CD4-positive, alpha-beta T cell treated with Interleukin-12 subunit alpha and Interleukin-12 subunit beta, for 1 hour (primary cell): ENCODE results near the gene TMEM266.
"Not testable (repeated sequence)": the region's sequence is repeated elsewhere in the genome, so short reads cannot be mapped to it uniquely, and the experiment has no call there.

Source experiments
- DNase-seq: peaks from one replicate; pipeline ENCODE4 v3.0.0-alpha.2; 2020

The TMEM266 gene

GRCh38 chr15:76059320-76060117 lies at the start of gene TMEM266:
Gene TMEM266 (plus strand): TSS chr15:76059985. CDS start chr15:76134264, 74,279 bp downstream.
- DNase-seq = peak; percentile 21

GRCh38 chr15:76010613-76011012 lies 49.2 kb upstream of the TMEM266 start:
- DNase-seq = no peak

GRCh38 chr15:76011627-76012551 lies 47.9 kb upstream of the TMEM266 start, which contains the start of gene NRG4:
Gene NRG4 (minus strand): TSS chr15:76012424. CDS start chr15:76011230, 1,194 bp downstream.
- no peak for DNase-seq

GRCh38 chr15:76013470-76013869 lies 46.3 kb upstream of the TMEM266 start:
- DNase-seq = not testable (repeated sequence)

GRCh38 chr15:76024021-76024768 lies 35.6 kb upstream of the TMEM266 start:
- no peak for DNase-seq

- no peak for DNase-seq
Measured at GRCh38 chr15:76032046-76032445, 27.7 kb upstream of the TMEM266 start.

- DNase-seq = no peak
Measured at GRCh38 chr15:76033438-76033837, 26.3 kb upstream of the TMEM266 start.

GRCh38 chr15:76034111-76034510 lies 25.7 kb upstream of the TMEM266 start:
- DNase-seq = no peak

GRCh38 chr15:76035593-76035992 lies 24.2 kb upstream of the TMEM266 start:
- DNase-seq = no peak

GRCh38 chr15:76038512-76038911 lies 21.3 kb upstream of the TMEM266 start:
- DNase-seq = no peak

- not testable (repeated sequence) for DNase-seq
Measured at GRCh38 chr15:76054201-76054600, 5.6 kb upstream of the TMEM266 start.

- DNase-seq = no peak
Measured at GRCh38 chr15:76056931-76057330, 2.9 kb upstream of the TMEM266 start.

GRCh38 chr15:76057332-76058000 lies 2.3 kb upstream of the TMEM266 start:
- peak; percentile 52 for DNase-seq

GRCh38 chr15:76058714-76059319 lies 968 bp upstream of the TMEM266 start:
- no peak for DNase-seq

- DNase-seq = peak; percentile 32
Measured at GRCh38 chr15:76060118-76060989, 569 bp downstream of the TMEM266 start.

- no peak for DNase-seq
Measured at GRCh38 chr15:76061700-76062099, 1.9 kb downstream of the TMEM266 start.

- DNase-seq = no peak
Measured at GRCh38 chr15:76062286-76062685, 2.5 kb downstream of the TMEM266 start.

GRCh38 chr15:76064375-76064774 lies 4.6 kb downstream of the TMEM266 start:
- DNase-seq = no peak

- peak; percentile 20 for DNase-seq
Measured at GRCh38 chr15:76065245-76065644, 5.5 kb downstream of the TMEM266 start.

- no peak for DNase-seq
Measured at GRCh38 chr15:76065793-76066192, 6.0 kb downstream of the TMEM266 start.

GRCh38 chr15:76070192-76070591 lies 10.4 kb downstream of the TMEM266 start:
- no peak for DNase-seq
